Mucosa of stomach (tissue), 1 donor: ENCODE measurements around the gene CRIP2.
A peak's percentile ranks its signal among the peaks of the same experiment; 100 is the strongest.

Experiments
- H3K27me3 ChIP-seq: one replicate; pipeline ENCODE4 v1.7.0; 2013; ENCODE audit warnings: mild to moderate bottlenecking, low read length; ENCODE audit not compliant: control insufficient read depth, insufficient read depth
- H3K36me3 ChIP-seq: one replicate; pipeline ENCODE4 v1.7.0; 2013; ENCODE audit warnings: low read length; ENCODE audit not compliant: control insufficient read depth, insufficient read depth
- H3K4me1 ChIP-seq: one replicate; pipeline ENCODE4 v1.7.0; 2013; ENCODE audit warnings: mild to moderate bottlenecking, low read length; ENCODE audit not compliant: control insufficient read depth, insufficient read depth
- H3K4me3 ChIP-seq: one replicate; pipeline ENCODE4 v1.7.0; 2013; ENCODE audit warnings: low read length
- H3K9ac ChIP-seq: one replicate; pipeline ENCODE4 v1.7.0; 2013; ENCODE audit warnings: mild to moderate bottlenecking, low read length, moderate library complexity
- H3K9me3 ChIP-seq: one replicate; pipeline ENCODE4 v1.7.0; 2013; ENCODE audit warnings: mild to moderate bottlenecking, low read length, moderate library complexity; ENCODE audit not compliant: control insufficient read depth
- donor health status: Pancreatic carcinoma.

CRIP2 gene

GRCh38 chr14:105474483-105475268 lies at the start of gene CRIP2:
CRIP2 (plus strand) TSS chr14:105474821; CDS start chr14:105474863, 42 bp downstream.
- Histone ChIP-seq H3K4me3 (peak within 1 kb of the TSS; percentile 57), H3K27me3 (peaks cover 7% of the 10 kb centered on the region), H3K4me1 (peaks cover 49% of the 10 kb centered on the region), H3K36me3 (no peaks in the 10 kb centered on the region), H3K9ac (peak within 1 kb of the TSS; percentile 61), H3K9me3 (no peaks in the 10 kb centered on the region)

- H3K4me1 ChIP-seq, result peaks cover 23% of the 10 kb centered on the region
- no peak overlapping the region for H3K4me3 ChIP-seq
- H3K27me3 ChIP-seq, result no peaks in the 10 kb centered on the region
- no peak overlapping the region for H3K9ac ChIP-seq
- H3K36me3 ChIP-seq, result no peaks in the 10 kb centered on the region
- H3K9me3 ChIP-seq, result no peaks in the 10 kb centered on the region
These were observed 49.8 kb upstream of the CRIP2 start for GRCh38 chr14:105424861-105425260.

GRCh38 chr14:105425823-105426247 lies 48.8 kb upstream of the CRIP2 start:
- Histone ChIP-seq H3K4me1 (peaks cover 19% of the 10 kb centered on the region), H3K9ac (no peak overlapping the region), H3K9me3 (no peaks in the 10 kb centered on the region), H3K27me3 (no peaks in the 10 kb centered on the region), H3K36me3 (no peaks in the 10 kb centered on the region), H3K4me3 (no peak overlapping the region)

- Histone ChIP-seq H3K36me3 (no peaks in the 10 kb centered on the region), H3K27me3 (no peaks in the 10 kb centered on the region), H3K4me1 (peaks cover 12% of the 10 kb centered on the region), H3K9me3 (no peaks in the 10 kb centered on the region), H3K9ac (no peak overlapping the region), H3K4me3 (no peak overlapping the region)
These were observed 48.0 kb upstream of the CRIP2 start for GRCh38 chr14:105426416-105427130.

- H3K27me3 ChIP-seq, result no peaks in the 10 kb centered on the region
- H3K4me3 ChIP-seq, result no peak overlapping the region
- no peaks in the 10 kb centered on the region for H3K36me3 ChIP-seq
- H3K9ac ChIP-seq, result no peak overlapping the region
- H3K4me1 ChIP-seq, result peaks cover 4% of the 10 kb centered on the region
- no peaks in the 10 kb centered on the region for H3K9me3 ChIP-seq
These were observed 47.2 kb upstream of the CRIP2 start for GRCh38 chr14:105427412-105427811.

GRCh38 chr14:105427936-105428485 lies 46.6 kb upstream of the CRIP2 start:
- Histone ChIP-seq H3K36me3 (no peaks in the 10 kb centered on the region), H3K27me3 (no peaks in the 10 kb centered on the region), H3K9me3 (no peaks in the 10 kb centered on the region), H3K9ac (no peak overlapping the region), H3K4me3 (no peak overlapping the region), H3K4me1 (no peaks in the 10 kb centered on the region)

GRCh38 chr14:105430042-105430441 lies 44.6 kb upstream of the CRIP2 start:
- Histone ChIP-seq H3K4me1 (no peaks in the 10 kb centered on the region), H3K9me3 (no peaks in the 10 kb centered on the region), H3K27me3 (no peaks in the 10 kb centered on the region), H3K36me3 (no peaks in the 10 kb centered on the region), H3K4me3 (no peak overlapping the region), H3K9ac (no peak overlapping the region)

- Histone ChIP-seq H3K27me3 (no peaks in the 10 kb centered on the region), H3K9ac (no peak overlapping the region), H3K9me3 (no peaks in the 10 kb centered on the region), H3K4me1 (no peaks in the 10 kb centered on the region), H3K36me3 (no peaks in the 10 kb centered on the region), H3K4me3 (no peak overlapping the region)
These were observed 44.1 kb upstream of the CRIP2 start for GRCh38 chr14:105430565-105430964.

- H3K4me3 ChIP-seq, result no peak overlapping the region
- H3K4me1 ChIP-seq, result no peaks in the 10 kb centered on the region
- H3K36me3 ChIP-seq, result no peaks in the 10 kb centered on the region
- no peaks in the 10 kb centered on the region for H3K27me3 ChIP-seq
- H3K9ac ChIP-seq, result no peak overlapping the region
- no peaks in the 10 kb centered on the region for H3K9me3 ChIP-seq
These were observed 43.4 kb upstream of the CRIP2 start for GRCh38 chr14:105431256-105431655.

GRCh38 chr14:105432657-105433056 lies 42.0 kb upstream of the CRIP2 start:
- Histone ChIP-seq H3K9me3 (no peaks in the 10 kb centered on the region), H3K27me3 (no peaks in the 10 kb centered on the region)

GRCh38 chr14:105433161-105433605 lies 41.4 kb upstream of the CRIP2 start:
- Histone ChIP-seq H3K9ac (no peak overlapping the region), H3K27me3 (no peaks in the 10 kb centered on the region), H3K36me3 (no peaks in the 10 kb centered on the region), H3K4me3 (no peak overlapping the region), H3K9me3 (no peaks in the 10 kb centered on the region), H3K4me1 (peaks cover 4% of the 10 kb centered on the region)

More at GRCh38 chr14:105432657-105433056, 42.0 kb upstream of the CRIP2 start:
- Histone ChIP-seq H3K4me3 (no peak overlapping the region), H3K36me3 (no peaks in the 10 kb centered on the region), H3K9ac (no peak overlapping the region), H3K4me1 (peaks cover 4% of the 10 kb centered on the region)

GRCh38 chr14:105436402-105436801 lies 38.2 kb upstream of the CRIP2 start:
- Histone ChIP-seq H3K4me1 (peaks cover 4% of the 10 kb centered on the region), H3K9me3 (no peaks in the 10 kb centered on the region), H3K27me3 (no peaks in the 10 kb centered on the region), H3K36me3 (no peaks in the 10 kb centered on the region), H3K4me3 (no peak overlapping the region), H3K9ac (no peak overlapping the region)
